ENCODE measurements around the gene SFRP5.

GRCh38 chr10:97732052-97732359, 39.8 kb downstream of the SFRP5 start:
- TF ChIP-seq, protein P1, sequence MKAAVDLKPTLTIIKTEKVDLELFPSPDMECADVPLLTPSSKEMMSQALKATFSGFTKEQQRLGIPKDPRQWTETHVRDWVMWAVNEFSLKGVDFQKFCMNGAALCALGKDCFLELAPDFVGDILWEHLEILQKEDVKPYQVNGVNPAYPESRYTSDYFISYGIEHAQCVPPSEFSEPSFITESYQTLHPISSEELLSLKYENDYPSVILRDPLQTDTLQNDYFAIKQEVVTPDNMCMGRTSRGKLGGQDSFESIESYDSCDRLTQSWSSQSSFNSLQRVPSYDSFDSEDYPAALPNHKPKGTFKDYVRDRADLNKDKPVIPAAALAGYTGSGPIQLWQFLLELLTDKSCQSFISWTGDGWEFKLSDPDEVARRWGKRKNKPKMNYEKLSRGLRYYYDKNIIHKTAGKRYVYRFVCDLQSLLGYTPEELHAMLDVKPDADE (CRISPR knock-in tag; IDR thresholded peaks at IDR 0.05): no peak
- no peak for TF ChIP-seq ZFP91 (CRISPR knock-in tag; IDR thresholded peaks at IDR 0.05; ENCODE audit: borderline replicate concordance)
- no peak for TF ChIP-seq POLR2A (IDR thresholded peaks at IDR 0.05; ENCODE audit: insufficient read depth in 1 of 2, low read depth in 2 of 2, low read length in 2 of 2)
- no peak for TF ChIP-seq MAZ (IDR thresholded peaks at IDR 0.05; ENCODE audit: borderline replicate concordance, low read depth, low read length)
- TF ChIP-seq MAZ (CRISPR knock-in tag; IDR thresholded peaks at IDR 0.05; ENCODE audit: low read depth): no peak
- no peak for TF ChIP-seq RBAK (CRISPR knock-in tag; IDR thresholded peaks at IDR 0.05)
- TF ChIP-seq TBP (CRISPR knock-in tag; IDR thresholded peaks at IDR 0.05): no peak
- TF ChIP-seq ZBTB42 (CRISPR knock-in tag; IDR thresholded peaks at IDR 0.05): no peak
- TF ChIP-seq CTCF (CRISPR knock-in tag; IDR thresholded peaks at IDR 0.05): no peak
- no peak for TF ChIP-seq CBX5 (CRISPR knock-in tag; IDR thresholded peaks at IDR 0.05; ENCODE audit: borderline replicate concordance)
- no peak for TF ChIP-seq STAT5B (CRISPR knock-in tag; IDR thresholded peaks at IDR 0.05)
- no peak for TF ChIP-seq SP5 (CRISPR knock-in tag; IDR thresholded peaks at IDR 0.05; ENCODE audit: borderline replicate concordance, low read depth)
